K562 (cell line): ENCODE measurements around the gene GCH1. TPM values are rescaled to one million over a fixed set of nuclear protein-coding genes. Genes with fewer than 3 reads are reported as not detected.

Source experiments
- ATAC-seq: fragments of 200-7000 bp; cut with Tn5 transposase; 3 replicates; pipeline ENCODE4 v1.9.1; 2020; ENCODE audit warnings: moderate library complexity
- BruUV-seq: library from RNA; stranded (reverse); fragments of 400-500 nt; replicated peaks from 2 replicates; lab custom pipeline; 2021; lab: Mats Ljungman, UMichigan
- CTCF ChIA-PET: fragments of 300-600 bp; formaldehyde crosslinking; extraction: SDS; loops from one replicate; lab custom pipeline; 2021; ENCODE audit warnings: low intra/inter-chr PET ratio; lab: Yijun Ruan, JAX
- POLR2A ChIA-PET: fragments of 300-600, 350-650 bp; sonication (Branson Sonifier 250); formaldehyde crosslinking; extraction: SDS; loops from one replicate; lab custom pipeline; 2021; ENCODE audit warnings: antibody characterized with exemption, inconsistent platforms; lab: Yijun Ruan, JAX
- DNase-seq, 4 experiments: peaks; one replicate each; pipeline versions ENCODE4 v3.0.0 to v3.0.0-alpha.2; 2011 to 2018; ENCODE audit warnings: low spot score in 3 of 4, mixed read lengths in 3 of 4; ENCODE audit errors: extremely low read depth in 1 of 4
- FAIRE-seq: peaks from 2 replicates; lab custom pipeline; 2011; peaks lifted over from hg19 to GRCh38; lab: Jason Lieb, UNC
- H2AFZ ChIP-seq: 2 replicates; pipeline ENCODE4 v1.6.0; 2011; ENCODE audit warnings: low read depth, low read length, control low read depth, inconsistent platforms
- H3K27ac ChIP-seq: fragments of 200-600 bp; 3 replicates; pipeline ENCODE4 v1.8.0; 2011; ENCODE audit warnings: low read depth, mild to moderate bottlenecking, control low read depth, inconsistent platforms, low read length, moderate library complexity, mixed read lengths; ENCODE audit errors: extremely low read depth
- H3K27me3 ChIP-seq, 2 experiments: fragments of 300-600 bp in 1 of 2; 2 replicates in 1 of 2; 3 replicates in 1 of 2; pipeline versions ENCODE4 v1.6.0 to v1.8.0; 2011; ENCODE audit warnings: inconsistent platforms in 2 of 2, low read length in 2 of 2, mild to moderate bottlenecking in 1 of 2, mixed read lengths in 1 of 2, moderate library complexity in 1 of 2; ENCODE audit not compliant: control insufficient read depth in 2 of 2, insufficient read depth in 2 of 2
- H3K36me3 ChIP-seq: fragments of 300-600 bp; 3 replicates; pipeline ENCODE4 v1.8.0; 2011; ENCODE audit warnings: mild to moderate bottlenecking, low read length, inconsistent platforms; ENCODE audit not compliant: control insufficient read depth, insufficient read depth
- H3K4me1 ChIP-seq, 2 experiments: fragments of 200-600 bp in 1 of 2; replicated peaks in 1 of 2; 2 replicates in 1 of 2; 3 replicates in 1 of 2; pipeline versions ENCODE4 v1.5.1 to v1.8.0; 2011; ENCODE audit warnings: inconsistent platforms in 2 of 2, low read length in 2 of 2, mild to moderate bottlenecking in 1 of 2, mixed read lengths in 1 of 2, moderate library complexity in 1 of 2; ENCODE audit not compliant: control insufficient read depth in 2 of 2, insufficient read depth in 2 of 2
- H3K4me2 ChIP-seq: 2 replicates; pipeline ENCODE4 v1.6.1; 2011; ENCODE audit warnings: low read length, control low read depth, inconsistent platforms, mixed read lengths; ENCODE audit not compliant: insufficient read depth
- H3K4me3 ChIP-seq: fragments of 200-600 bp; sonication (generic), shearing (Covaris generic); 2 replicates; pipeline ENCODE4 v1.5.1; 2016; ENCODE audit warnings: control low read depth, inconsistent platforms
- H3K79me2 ChIP-seq: fragments of 200-600 bp; 3 replicates; pipeline ENCODE4 v1.8.0; 2011; ENCODE audit warnings: low read length, inconsistent platforms; ENCODE audit not compliant: control insufficient read depth, insufficient read depth
- H3K9ac ChIP-seq, 2 experiments: 2 replicates each; pipeline versions ENCODE4 v1.6.0 to v1.6.1; 2011; ENCODE audit warnings: low read depth in 2 of 2, low read length in 2 of 2, control low read depth in 1 of 2, inconsistent platforms in 1 of 2, mild to moderate bottlenecking in 1 of 2, mixed read lengths in 1 of 2; ENCODE audit not compliant: insufficient read depth in 1 of 2
- H3K9me1 ChIP-seq: one replicate; pipeline ENCODE4 v1.6.0; 2011; ENCODE audit warnings: inconsistent platforms, mild to moderate bottlenecking, low read length, moderate library complexity; ENCODE audit not compliant: control insufficient read depth, insufficient read depth
- H3K9me3 ChIP-seq: replicated peaks from 2 replicates; pipeline ENCODE4 v1.5.1; 2011; ENCODE audit warnings: low read depth, low read length, inconsistent platforms; ENCODE audit not compliant: control insufficient read depth, insufficient read depth
- H4K20me1 ChIP-seq: replicated peaks from 2 replicates; pipeline ENCODE4 v1.6.1; 2011; ENCODE audit warnings: low read length, inconsistent platforms, mixed read lengths; ENCODE audit not compliant: control insufficient read depth, insufficient read depth
- HMGN3 ChIP-seq: IDR thresholded peaks from 2 replicates; pipeline ENCODE4 v1.6.1; 2011; ENCODE audit warnings: borderline replicate concordance, low read depth, mild to moderate bottlenecking, mixed read lengths, low read length; ENCODE audit not compliant: insufficient read length; ENCODE audit errors: extremely low read depth
- MTF1 ChIP-seq: fragments of 250-450 bp; sonication (Bioruptor Pico); IDR thresholded peaks from 2 replicates; pipeline ENCODE4 v1.9.0; 2021; ENCODE audit warnings: moderate library complexity, mild to moderate bottlenecking, inconsistent platforms, borderline replicate concordance
- ZNF311 ChIP-seq: fragments of 250-450 bp; sonication (Bioruptor Pico); IDR thresholded peaks from 2 replicates; pipeline ENCODE4 v1.4.0; 2020; ENCODE audit warnings: mild to moderate bottlenecking, moderate library complexity
- WGBS: fragments of 100-300 bp; shearing (Covaris generic); methylation state at CpG from one replicate; pipeline ENCODE4 v1.1.6; 2016; ENCODE audit warnings: low coverage, mixed read lengths; ENCODE audit not compliant: insufficient coverage; ENCODE audit errors: missing lambda C conversion rate; 5-methylcytosine and 5-hydroxymethylcytosine counted together
- in situ Hi-C: fragments of 300-500 bp; cut with MboI; formaldehyde crosslinking; loops from 4 replicates; pipeline ENCODE4 v1.15.0; 2018; ENCODE audit warnings: inconsistent platforms, mixed read lengths
- intact Hi-C: fragments of 100-400 bp; cut with micrococcal nuclease; formaldehyde crosslinking; loops from 2 replicates; pipeline ENCODE4 v1.14.2; 2022
- polyA plus RNA-seq, 8 experiments: library from polyadenylated mRNA; depleted of rRNA in 4 of 8; stranded (reverse) in 5 of 8; unstranded in 3 of 8; fragments of >200 nt; fragmentation: Nextera tagmentation in 2 of 8; fragmentation: Illumina TruSeq in 1 of 8; extraction: Ambion mirVana in 2 of 8; extraction: Trizol in 1 of 8; gene quantifications; 2 replicates each; pipeline versions ENCODE4 v1.2.1 to v1.2.3, GENCODE V29; 2011 to 2014; ENCODE audit warnings: inconsistent platforms in 1 of 8, missing spikeins in 1 of 8
- total RNA-seq, 7 experiments: library from RNA; depleted of rRNA in 6 of 7; stranded (reverse); fragments of >200 nt in 6 of 7; fragmentation: Illumina TruSeq in 2 of 7; extraction: Trizol in 2 of 7; gene quantifications; 2 replicates each; pipeline versions ENCODE4 v1.2.1 to v1.2.3, GENCODE V29; 2011 to 2021; ENCODE audit warnings: low replicate concordance in 1 of 7
- TF ChIP-seq, protein P1 (sequence below): sonication (generic); formaldehyde crosslinking; IDR thresholded peaks from 2 replicates; pipeline ENCODE4 v1.8.0; 2022; ENCODE audit warnings: mild to moderate bottlenecking, low read depth, missing genetic modification reagents
- TF ChIP-seq, protein P2 (sequence below), 2 experiments: fragments of 450-650 bp; IDR thresholded peaks; 2 replicates each; pipeline ENCODE4 v1.6.1; 2016; ENCODE audit warnings: mild to moderate bottlenecking in 2 of 2, borderline replicate concordance in 1 of 2, low read depth in 1 of 2, moderate library complexity in 1 of 2

GCH1 gene
- total and polyA plus RNA-seq, 9 of the 15 experiments (the other 6 are each of a cell fraction or from before 2014, with no cell fraction given) = 3.9 to 13.1 (median 6.5) TPM

DNA sequence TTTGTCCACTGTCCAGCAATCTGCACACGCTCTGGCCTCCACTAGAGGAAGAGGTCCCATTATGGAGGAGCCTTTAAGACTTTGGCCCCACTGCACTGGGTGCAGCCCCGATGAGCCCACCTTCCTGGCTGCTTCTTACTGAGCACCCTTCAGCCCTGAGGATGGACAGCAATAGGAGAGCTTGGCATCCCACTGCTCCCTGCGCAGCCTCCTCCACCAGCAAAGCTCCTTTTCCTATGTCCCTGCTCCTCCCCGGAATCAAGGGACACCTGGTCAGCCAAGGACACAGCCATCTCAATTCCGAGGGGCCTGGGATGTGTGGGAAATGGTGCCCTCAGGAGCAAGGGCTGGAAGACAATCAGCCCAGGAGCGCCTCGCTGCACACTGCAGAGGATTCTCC is 94.7 kb downstream of the GCH1 start:
- Histone ChIP-seq H3K27ac (no peak overlapping the region), H4K20me1 (no peaks in the 10 kb centered on the region), H3K36me3 (no peaks in the 10 kb centered on the region), H3K9me1 (no peaks in the 10 kb centered on the region), H3K4me2 (no peak overlapping the region), H3K4me1 (peaks cover 0 to 3% of the 10 kb centered on the region in 2 experiments; a peak in 3 of 5 replicates), H3K9me3 (no peaks in the 10 kb centered on the region), H3K79me2 (no peaks in the 10 kb centered on the region), H3K4me3 (no peak overlapping the region), H3K9ac (no peak overlapping the region), H2AFZ (no peak overlapping the region), H3K27me3 (peaks cover 0 to 7% of the 10 kb centered on the region in 2 experiments; a peak in 2 of 5 replicates)
- ATAC-seq (no peak), DNase-seq (no peak), FAIRE-seq (no peak)
- TF ChIP-seq, protein P1, sequence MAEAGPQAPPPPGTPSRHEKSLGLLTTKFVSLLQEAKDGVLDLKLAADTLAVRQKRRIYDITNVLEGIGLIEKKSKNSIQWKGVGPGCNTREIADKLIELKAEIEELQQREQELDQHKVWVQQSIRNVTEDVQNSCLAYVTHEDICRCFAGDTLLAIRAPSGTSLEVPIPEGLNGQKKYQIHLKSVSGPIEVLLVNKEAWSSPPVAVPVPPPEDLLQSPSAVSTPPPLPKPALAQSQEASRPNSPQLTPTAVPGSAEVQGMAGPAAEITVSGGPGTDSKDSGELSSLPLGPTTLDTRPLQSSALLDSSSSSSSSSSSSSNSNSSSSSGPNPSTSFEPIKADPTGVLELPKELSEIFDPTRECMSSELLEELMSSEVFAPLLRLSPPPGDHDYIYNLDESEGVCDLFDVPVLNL = no peak
- ChIA-PET CTCF (no interaction called here), POLR2A (no interaction called here)
- 24% methylated on average over 3 of the region's 7 CpGs for WGBS
- intact Hi-C loops = loop anchor here (2.0 kb wide), 1 partner anchor 243 kb away; no protein-coding TSS in a partner anchor
- BruUV-seq = no TSS peak
- in situ Hi-C loops = loop anchor here (10.0 kb wide), 1 partner anchor 253 kb away; no protein-coding TSS in a partner anchor

DNA sequence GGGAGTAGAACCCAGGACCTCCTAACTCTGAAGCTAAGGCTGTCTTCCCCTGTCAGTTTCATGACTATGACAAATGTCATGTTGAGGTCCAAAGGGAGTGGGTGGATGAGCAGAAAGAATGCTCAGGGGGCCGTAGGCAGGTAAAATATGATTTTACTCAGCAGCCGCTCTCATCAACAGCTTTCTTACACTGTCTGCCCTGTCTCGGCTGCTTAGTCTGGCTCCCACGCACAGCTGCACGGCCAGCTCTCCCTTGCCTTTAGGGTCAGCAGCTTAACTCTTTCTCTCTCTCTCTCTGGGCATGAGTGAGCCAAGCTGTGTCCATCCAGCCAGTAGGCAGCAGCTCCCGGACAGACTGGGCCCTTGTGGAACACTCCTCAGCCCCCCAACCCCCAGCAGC is 95.2 kb downstream of the GCH1 start:
- BruUV-seq = no TSS peak
- Histone ChIP-seq H3K9me1 (no peaks in the 10 kb centered on the region), H4K20me1 (no peaks in the 10 kb centered on the region), H3K4me2 (no peak overlapping the region), H3K4me1 (peaks cover 0 to 3% of the 10 kb centered on the region in 2 experiments; a peak in 3 of 5 replicates), H2AFZ (no peak overlapping the region), H3K9ac (no peak overlapping the region), H3K27ac (no peak overlapping the region), H3K9me3 (no peaks in the 10 kb centered on the region), H3K79me2 (no peaks in the 10 kb centered on the region), H3K27me3 (peaks cover 0 to 8% of the 10 kb centered on the region in 2 experiments; a peak in 2 of 5 replicates), H3K4me3 (no peak overlapping the region), H3K36me3 (no peaks in the 10 kb centered on the region)
- CTCF ChIA-PET = no interaction called here
- no peak for DNase-seq
- intact Hi-C loops = loop anchor here (2.0 kb wide), 1 partner anchor 243 kb away; no protein-coding TSS in a partner anchor
- 27% methylated on average over 5 of the region's 6 CpGs for WGBS
- no peak for FAIRE-seq
- no peak for ATAC-seq
- in situ Hi-C loops = loop anchor here (10.0 kb wide), 1 partner anchor 253 kb away; no protein-coding TSS in a partner anchor
- POLR2A ChIA-PET = no interaction called here
- TF ChIP-seq ZNF311 (no peak), MTF1 (CRISPR knock-in tag) (no peak), HMGN3 (no peak)
- TF ChIP-seq, protein P2, sequence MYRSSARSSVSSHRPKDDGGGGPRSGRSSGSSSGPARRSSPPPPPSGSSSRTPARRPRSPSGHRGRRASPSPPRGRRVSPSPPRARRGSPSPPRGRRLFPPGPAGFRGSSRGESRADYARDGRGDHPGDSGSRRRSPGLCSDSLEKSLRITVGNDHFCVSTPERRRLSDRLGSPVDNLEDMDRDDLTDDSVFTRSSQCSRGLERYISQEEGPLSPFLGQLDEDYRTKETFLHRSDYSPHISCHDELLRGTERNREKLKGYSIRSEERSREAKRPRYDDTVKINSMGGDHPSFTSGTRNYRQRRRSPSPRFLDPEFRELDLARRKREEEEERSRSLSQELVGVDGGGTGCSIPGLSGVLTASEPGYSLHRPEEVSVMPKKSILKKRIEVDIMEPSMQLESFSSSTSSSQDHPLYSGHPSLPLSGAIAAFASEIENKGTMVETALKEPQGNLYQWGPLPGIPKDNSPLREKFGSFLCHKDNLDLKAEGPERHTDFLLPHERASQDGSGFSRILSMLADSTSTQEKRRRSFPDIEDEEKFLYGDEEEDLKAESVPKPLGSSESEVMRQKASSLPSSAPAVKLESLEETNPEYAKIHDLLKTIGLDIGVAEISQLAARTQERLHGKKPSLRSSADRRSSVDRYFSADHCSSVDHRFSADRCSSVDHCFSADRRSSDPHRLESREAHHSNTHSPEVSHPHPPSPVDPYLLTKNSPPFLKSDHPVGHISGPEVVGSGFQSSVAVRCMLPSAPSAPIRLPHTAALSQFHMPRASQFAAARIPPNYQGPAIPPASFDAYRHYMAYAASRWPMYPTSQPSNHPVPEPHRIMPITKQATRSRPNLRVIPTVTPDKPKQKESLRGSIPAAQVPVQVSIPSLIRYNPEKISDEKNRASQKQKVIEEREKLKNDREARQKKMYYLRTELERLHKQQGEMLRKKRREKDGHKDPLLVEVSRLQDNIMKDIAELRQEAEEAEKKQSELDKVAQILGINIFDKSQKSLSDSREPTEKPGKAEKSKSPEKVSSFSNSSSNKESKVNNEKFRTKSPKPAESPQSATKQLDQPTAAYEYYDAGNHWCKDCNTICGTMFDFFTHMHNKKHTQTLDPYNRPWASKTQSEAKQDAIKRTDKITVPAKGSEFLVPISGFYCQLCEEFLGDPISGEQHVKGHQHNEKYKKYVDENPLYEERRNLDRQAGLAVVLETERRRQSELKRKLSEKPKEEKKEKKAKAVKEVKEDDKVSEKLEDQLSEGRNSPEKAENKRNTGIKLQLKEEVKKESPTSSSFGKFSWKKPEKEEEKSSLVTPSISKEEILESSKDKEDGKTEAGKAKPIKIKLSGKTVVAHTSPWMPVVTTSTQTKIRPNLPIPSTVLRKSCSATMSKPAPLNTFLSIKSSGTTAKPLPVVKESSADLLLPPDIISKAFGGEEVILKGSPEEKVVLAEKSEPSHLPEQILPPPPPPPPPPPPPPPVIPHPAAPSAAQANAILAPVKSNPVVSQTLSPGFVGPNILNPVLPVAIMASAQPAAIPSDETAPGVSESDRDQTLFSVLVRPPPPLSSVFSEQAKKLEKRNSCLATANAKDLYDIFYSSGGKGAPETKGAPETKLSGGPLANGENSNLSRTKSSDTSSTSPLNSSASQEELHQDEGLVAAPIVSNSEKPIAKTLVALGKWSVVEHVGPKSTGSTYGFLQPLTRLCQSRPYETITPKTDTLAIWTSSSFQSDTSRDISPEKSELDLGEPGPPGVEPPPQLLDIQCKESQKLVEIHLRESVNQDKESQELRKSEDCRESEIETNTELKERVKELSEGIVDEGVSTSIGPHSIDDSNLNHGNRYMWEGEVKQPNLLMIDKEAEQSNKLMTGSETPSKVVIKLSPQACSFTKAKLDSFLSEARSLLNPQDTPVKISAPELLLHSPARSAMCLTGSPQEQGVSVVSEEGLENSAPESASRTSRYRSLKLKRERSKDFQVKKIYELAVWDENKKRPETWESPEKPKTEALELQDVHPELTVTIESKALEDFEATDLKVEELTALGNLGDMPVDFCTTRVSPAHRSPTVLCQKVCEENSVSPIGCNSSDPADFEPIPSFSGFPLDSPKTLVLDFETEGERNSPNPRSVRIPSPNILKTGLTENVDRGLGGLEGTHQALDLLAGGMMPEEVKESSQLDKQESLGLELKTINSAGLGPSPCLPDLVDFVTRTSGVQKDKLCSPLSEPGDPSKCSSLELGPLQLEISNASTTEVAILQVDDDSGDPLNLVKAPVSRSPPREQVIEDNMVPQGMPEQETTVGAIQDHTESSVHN (IDR thresholded peaks at IDR 0.05; ENCODE audit: borderline replicate concordance in 1 of 2, low read depth in 1 of 2) = no peak
